GM18858 (cell line): ENCODE data around the gene KLHL35.

Source experiments
- ATAC-seq: cut with Tn5 transposase; IDR thresholded peaks from one replicate; pipeline ENCODE4 v1.9.1; 2021; ENCODE audit not compliant: unreplicated experiment

KLHL35 gene

GRCh38 chr11:75442161-75442885 is 9.3 kb upstream of the KLHL35 start:
- ATAC-seq: no peak

GRCh38 chr11:75441804-75442132 is 8.8 kb upstream of the KLHL35 start:
- no peak for ATAC-seq

GRCh38 chr11:75440960-75441803 is 8.2 kb upstream of the KLHL35 start:
- no peak for ATAC-seq

- ATAC-seq: no peak
Observed at GRCh38 chr11:75439495-75440120, 6.6 kb upstream of the KLHL35 start.

GRCh38 chr11:75439026-75439425 is 6.0 kb upstream of the KLHL35 start:
- no peak for ATAC-seq

- no peak for ATAC-seq
Observed at GRCh38 chr11:75437966-75438659, 5.1 kb upstream of the KLHL35 start.

- no peak for ATAC-seq
Observed at GRCh38 chr11:75436806-75437205, 3.8 kb upstream of the KLHL35 start.

- no peak for ATAC-seq
Observed at GRCh38 chr11:75435571-75435925, 2.5 kb upstream of the KLHL35 start.

- ATAC-seq: no peak
Observed at GRCh38 chr11:75434886-75435570, 2.0 kb upstream of the KLHL35 start.

GRCh38 chr11:75434051-75434450 is 1.0 kb upstream of the KLHL35 start:
- no peak for ATAC-seq

- ATAC-seq: no peak
Observed at GRCh38 chr11:75433443-75433842, 440 bp upstream of the KLHL35 start.

- no peak for ATAC-seq
Observed at GRCh38 chr11:75431533-75432525, 1.2 kb downstream of the KLHL35 start.

- ATAC-seq: no peak
Observed at GRCh38 chr11:75430714-75431532, 2.1 kb downstream of the KLHL35 start.

- ATAC-seq: no peak
Observed at GRCh38 chr11:75429902-75430713, 2.9 kb downstream of the KLHL35 start.

- no peak for ATAC-seq
Observed at GRCh38 chr11:75429641-75429901, 3.4 kb downstream of the KLHL35 start.

- ATAC-seq: no peak
Observed at GRCh38 chr11:75428989-75429640, 3.9 kb downstream of the KLHL35 start.

- ATAC-seq: no peak
Observed at GRCh38 chr11:75428281-75428724, 4.7 kb downstream of the KLHL35 start.

- ATAC-seq: no peak
Observed at GRCh38 chr11:75427181-75427580, 5.8 kb downstream of the KLHL35 start.
